GM12892 (cell line): ENCODE data around the gene ITIH3.

Experiments used
- DNase-seq: peaks from one replicate; pipeline ENCODE4 v3.0.0; 2011; ENCODE audit not compliant: insufficient read length
- FAIRE-seq: peaks from 2 replicates; lab custom pipeline; 2011; peaks lifted over from hg19 to GRCh38; lab: Jason Lieb, UNC
- POLR2A ChIP-seq: IDR thresholded peaks from 2 replicates; pipeline ENCODE4 v1.6.1; 2011; ENCODE audit warnings: low read depth, low read length, control low read depth
- POLR2AphosphoS5 ChIP-seq: IDR thresholded peaks from 2 replicates; pipeline ENCODE4 v1.6.1; 2011; ENCODE audit warnings: low read depth, low read length, control low read depth
- TAF1 ChIP-seq: IDR thresholded peaks from 2 replicates; pipeline ENCODE4 v1.6.1; 2011; ENCODE audit warnings: low read depth, mild to moderate bottlenecking, control low read depth, low read length, borderline replicate concordance

ITIH3 gene

DNA sequence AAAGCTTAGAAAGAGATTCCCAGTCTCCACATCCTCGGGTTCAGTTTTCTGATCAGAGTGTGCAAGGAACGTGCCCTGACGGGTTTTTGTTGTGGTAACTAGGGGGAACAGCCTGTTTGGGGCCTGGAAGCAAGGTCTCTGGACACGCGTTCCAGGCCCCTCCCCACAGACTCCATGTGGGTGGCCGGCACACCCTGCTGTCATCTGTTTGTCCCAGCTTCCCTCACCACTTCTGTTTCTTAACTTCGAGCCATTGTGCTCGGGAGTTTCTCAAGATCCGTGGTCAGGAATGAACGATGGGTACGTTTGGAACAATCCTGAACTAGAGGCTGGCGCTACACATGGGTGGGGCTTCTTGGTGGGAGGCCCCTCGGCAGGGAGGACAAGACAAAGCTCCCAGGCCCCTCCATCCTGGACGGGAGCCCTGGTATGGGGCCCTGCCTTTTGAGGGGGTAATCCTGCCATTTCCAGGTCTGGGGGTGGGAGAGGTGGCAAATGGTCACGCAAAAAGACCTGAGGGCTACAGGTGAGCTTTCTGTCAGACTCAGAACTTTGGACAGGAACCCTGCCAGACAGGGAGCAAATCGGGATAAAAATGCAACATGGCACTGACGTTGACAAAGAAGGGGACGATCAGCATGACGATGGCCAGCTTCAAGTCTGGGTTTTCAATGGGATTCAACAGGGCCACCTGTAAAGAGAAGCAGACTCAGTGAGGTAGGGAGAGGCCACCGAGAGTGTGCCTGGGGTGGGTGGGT, 48.7 kb downstream of the ITIH3 start:
- no peak for TF ChIP-seq POLR2AphosphoS5
- FAIRE-seq (no peak), DNase-seq (no peak)

DNA sequence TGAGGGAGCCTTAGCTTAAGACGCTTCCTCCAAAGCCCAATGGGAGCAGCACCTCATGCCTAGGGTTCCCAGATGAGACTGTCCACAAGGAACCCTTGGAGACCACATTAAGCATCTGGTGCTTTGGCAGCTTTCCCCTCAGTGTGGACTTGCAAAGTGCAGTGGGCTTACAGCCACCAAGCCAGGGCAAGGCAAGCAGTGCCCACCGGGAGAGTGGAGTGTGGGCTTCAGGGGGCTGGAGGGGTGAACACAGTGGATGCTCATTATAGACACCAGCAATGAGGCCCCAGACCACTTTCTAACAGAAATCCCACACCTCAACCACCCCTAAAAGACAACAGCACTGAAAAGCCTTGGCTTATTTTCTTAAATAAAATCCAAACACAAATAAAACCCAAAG, 49.3 kb downstream of the ITIH3 start:
- DNase-seq (no peak), FAIRE-seq (no peak)
- TF ChIP-seq POLR2AphosphoS5: no peak

DNA sequence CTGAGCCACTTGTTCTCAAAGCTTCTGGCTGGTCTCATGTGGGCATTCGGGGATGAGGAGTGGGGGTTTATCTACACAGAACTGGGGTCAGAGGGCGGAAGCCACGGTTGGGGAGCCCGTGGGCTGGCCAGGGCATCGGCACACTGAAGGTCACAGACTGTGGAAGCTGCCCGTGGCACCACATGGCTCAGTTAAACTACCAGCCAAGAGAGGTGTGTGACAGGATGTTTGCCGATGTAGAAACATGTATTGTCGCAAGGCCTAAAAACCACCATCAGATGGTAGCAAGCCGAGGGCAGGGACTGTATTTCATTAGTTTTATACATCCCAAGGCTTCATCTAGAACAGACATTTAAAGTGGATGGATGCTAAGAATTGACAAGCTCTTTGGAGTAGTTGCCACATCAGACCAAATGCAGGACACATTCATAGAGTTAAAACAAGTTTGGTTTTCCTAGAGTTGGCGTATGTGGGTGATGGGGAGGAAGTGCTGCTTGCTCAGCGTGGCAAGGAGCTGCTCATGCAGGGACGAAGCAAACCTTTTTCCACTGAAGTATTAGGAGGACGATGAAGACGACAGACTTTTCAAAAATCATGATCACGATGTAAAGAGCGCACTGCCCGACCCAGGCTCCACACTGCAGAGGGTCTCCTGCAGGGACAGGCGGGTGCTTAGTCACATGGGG, 49.8 kb downstream of the ITIH3 start:
- FAIRE-seq (no peak), DNase-seq (no peak)

DNA sequence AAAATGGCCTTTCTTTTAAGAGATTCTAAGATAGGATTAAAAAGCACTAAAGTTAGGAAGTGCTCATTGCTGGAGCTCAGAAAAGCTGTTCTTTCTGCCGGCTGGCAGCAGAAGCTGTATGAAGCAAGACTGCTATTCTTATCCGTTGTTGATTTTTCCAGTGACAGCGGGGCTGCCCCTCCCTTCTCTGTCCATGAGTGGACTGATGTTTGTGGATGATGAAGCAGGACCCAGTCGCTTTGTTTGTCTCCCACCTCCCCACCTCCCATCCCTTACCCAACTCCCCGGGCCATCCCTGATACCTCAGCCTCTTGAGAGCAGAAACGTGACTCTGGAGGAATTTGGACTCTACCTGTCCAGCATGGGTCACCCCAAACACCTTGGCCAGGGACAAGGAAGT, 50.6 kb downstream of the ITIH3 start:
- no peak for TF ChIP-seq TAF1
- TF ChIP-seq POLR2AphosphoS5: no peak
- TF ChIP-seq POLR2A: no peak
- no peak for DNase-seq
- no peak for FAIRE-seq

More for the DNA sequence above, 49.8 kb downstream of the ITIH3 start:
- TF ChIP-seq POLR2AphosphoS5 (no peak), POLR2A (no peak), TAF1 (no peak)

DNA sequence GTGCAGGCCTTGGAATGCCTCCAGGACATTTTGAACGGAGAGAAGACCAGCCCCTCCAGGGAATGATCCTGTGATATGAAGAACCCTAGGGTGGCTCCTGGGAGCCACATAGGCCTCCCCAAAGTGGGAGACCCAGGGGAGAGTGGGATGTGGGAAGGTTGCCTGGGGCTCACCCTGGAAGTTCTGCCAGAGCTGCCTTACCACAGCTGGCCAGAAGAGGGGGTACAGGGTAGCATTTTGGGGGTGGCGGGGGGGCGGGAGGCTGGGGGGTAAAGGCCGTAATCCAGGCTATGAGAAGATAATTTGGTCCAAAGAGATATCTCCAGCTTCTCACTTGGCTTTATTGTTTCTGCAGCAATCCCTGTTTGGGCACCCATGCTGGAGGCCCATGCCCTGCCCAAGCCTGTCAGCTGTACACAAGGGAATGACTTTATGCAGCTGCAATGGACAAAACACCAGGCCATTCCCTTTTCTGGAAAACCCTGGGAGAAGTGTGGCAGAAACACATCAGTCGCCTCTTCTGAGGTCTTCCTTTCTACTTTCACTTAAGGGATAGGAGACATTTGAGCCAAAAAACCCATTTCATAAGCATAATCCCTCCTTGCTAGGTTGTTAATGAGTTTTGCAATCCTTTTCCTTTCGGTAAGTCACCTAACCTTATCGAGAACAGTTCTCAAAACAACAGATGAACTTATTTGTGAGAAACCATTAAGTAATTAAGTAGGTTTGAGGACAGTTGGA, 51.3 kb downstream of the ITIH3 start:
- no peak for FAIRE-seq
- DNase-seq: peak; percentile 48
- TF ChIP-seq POLR2A (no peak), TAF1 (no peak), POLR2AphosphoS5 (no peak)

DNA sequence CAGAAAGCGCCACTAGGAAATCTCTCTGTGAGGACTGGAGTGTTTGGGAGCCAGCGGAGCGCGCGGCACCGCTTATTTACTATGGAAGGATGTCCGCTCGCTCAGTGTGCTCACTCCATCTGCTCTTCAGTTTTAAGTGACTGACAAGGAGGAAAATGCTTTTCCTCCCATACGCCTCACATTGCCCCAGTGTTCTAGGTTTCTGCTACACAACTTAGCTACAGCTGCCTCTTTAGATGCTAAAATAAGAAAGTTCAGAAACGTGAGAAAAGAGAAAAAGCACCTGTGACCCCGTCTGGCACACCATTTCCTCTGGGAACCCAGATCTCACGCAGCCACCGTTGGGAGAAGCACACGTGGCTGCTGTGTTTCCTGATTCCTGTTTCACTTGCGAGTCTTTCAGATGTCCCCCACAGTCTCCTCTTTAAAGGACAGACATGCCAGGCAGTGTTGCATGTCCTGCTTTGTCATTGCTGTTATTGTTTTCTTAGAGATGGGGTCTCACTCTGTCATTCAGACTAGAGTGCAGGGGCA, 51.9 kb downstream of the ITIH3 start:
- DNase-seq (no peak), FAIRE-seq (peak; percentile 70)
- TF ChIP-seq POLR2AphosphoS5: no peak
- TF ChIP-seq POLR2A: no peak
- TF ChIP-seq TAF1: no peak

DNA sequence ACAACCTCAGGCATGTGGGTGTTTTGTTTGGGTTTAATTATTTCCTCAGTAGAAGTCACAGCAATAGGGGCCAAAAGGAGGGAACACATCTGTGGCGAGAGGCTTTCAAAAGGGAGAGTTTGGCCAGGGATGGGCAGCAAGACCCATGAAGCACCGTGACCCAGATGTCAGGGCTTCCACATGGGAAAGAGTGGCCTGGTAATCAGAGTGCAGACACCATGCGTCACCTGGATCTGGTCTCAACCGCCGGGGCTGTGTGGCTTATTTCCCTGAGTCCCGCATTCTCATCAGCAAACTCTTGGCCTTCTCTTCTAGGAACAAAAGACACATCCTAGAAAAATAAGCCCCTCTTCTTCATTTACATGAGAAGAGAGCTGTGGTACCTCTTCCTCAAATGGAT, 52.6 kb downstream of the ITIH3 start:
- FAIRE-seq: no peak
- TF ChIP-seq POLR2AphosphoS5 (no peak), TAF1 (no peak), POLR2A (no peak)
- DNase-seq: no peak

DNA sequence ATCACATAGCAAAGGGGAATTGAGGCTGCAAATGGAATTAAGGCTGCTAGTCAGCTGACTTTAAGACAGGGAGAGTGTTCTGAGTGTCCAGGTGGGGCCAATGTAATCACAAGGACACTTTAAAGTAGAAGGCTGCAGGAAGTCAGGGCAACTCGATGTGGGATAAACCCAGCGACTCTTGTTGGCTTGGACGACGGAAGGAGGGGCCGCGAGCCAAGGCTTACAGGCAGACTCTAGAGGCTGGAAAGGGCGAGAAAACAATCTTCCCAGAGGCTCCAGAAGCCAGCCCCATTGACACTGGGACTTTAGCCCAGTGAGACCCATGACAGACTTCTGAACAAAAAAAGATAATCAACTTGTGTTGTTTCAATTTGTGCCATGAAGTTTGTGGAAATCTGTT, 53.1 kb downstream of the ITIH3 start:
- DNase-seq (no peak), FAIRE-seq (no peak)
- no peak for TF ChIP-seq POLR2A
- no peak for TF ChIP-seq TAF1
- TF ChIP-seq POLR2AphosphoS5: no peak

DNA sequence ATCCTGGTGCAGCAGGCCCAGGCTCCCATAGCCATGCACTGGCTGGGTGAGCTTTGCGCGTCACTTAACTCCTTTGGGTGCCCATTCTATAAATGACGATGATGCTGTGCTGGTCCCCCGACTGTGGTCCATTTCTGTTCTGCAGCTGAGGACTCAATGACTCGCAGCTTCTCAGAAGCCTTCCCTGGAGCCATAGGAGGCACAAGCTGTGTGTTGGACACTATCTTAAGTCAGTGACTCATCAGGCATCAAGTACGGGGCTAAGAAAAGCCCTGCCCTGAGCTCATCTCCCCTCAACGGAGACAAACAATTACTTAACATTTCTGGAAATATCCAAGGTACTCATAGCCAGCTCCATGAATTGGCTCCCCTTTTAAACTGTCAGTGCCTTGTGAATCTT, 54.0 kb downstream of the ITIH3 start:
- DNase-seq: no peak
- no peak for FAIRE-seq
- TF ChIP-seq POLR2A: no peak
- no peak for TF ChIP-seq TAF1
- no peak for TF ChIP-seq POLR2AphosphoS5

DNA sequence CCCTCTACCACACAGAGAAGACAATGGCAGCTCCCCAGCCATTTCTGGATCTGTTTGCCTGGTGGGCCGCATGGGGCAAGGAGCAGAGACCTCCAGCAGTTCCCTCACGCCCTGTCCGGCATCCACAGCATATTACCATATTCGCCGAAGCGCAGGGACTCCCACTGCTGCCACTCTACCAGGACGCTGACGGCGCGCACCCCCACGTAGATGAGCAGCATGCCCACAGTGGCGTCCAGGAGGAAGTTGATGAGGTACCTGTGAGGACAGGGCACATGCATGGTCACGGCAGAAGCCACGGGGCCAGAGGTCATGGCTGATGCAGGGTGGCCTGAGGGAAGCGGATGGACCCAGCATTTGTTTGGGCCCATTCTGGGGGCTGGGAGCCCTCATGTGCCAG, 55.1 kb downstream of the ITIH3 start:
- TF ChIP-seq POLR2AphosphoS5 (no peak), POLR2A (no peak), TAF1 (no peak)
- FAIRE-seq (no peak), DNase-seq (no peak)

DNA sequence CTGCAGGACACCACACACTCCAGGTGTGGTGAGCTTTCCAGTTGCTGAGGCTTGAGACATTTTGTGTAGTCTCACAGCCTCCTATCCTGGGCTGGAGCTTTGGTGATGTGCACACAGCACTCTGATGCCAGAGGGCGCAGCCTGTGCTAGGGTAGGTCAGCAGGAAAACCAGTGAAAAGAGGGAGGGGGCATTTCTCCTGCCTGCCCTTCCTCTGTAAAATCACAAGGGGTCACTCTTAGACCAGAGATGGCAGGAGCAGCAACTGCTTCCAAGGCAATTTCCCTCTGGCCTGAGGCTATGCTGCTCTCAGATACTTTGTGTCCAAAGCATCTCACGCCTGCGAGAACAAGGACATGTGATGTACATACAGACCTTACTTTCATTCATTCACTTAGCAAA, 56.8 kb downstream of the ITIH3 start:
- DNase-seq (peak; percentile 48), FAIRE-seq (peak; percentile 58)
- TF ChIP-seq POLR2A (no peak), POLR2AphosphoS5 (no peak), TAF1 (no peak)
